Left ventricle myocardium inferior (tissue), 1 donor: Measurements from ENCODE around the gene PDK2. TPM values are rescaled to one million over a fixed set of nuclear protein-coding genes. Genes with fewer than 3 reads are reported as not detected.

Experiments used
- DNase-seq: peaks from one replicate; pipeline ENCODE4 v3.0.0-alpha.2; 2020
- H3K27ac ChIP-seq: fragments of 200-600 bp; replicated peaks from 2 replicates; pipeline ENCODE4 v1.8.0; 2021
- H3K27me3 ChIP-seq: fragments of 200-600 bp; 2 replicates; pipeline ENCODE4 v1.8.0; 2021; ENCODE audit warnings: low read depth
- H3K36me3 ChIP-seq: fragments of 200-600 bp; 2 replicates; pipeline ENCODE4 v1.8.0; 2021
- H3K4me1 ChIP-seq: fragments of 200-600 bp; 2 replicates; pipeline ENCODE4 v1.8.0; 2021
- H3K4me3 ChIP-seq: fragments of 200-600 bp; 2 replicates; pipeline ENCODE4 v1.8.0; 2021; ENCODE audit warnings: mild to moderate bottlenecking, moderate library complexity
- H3K9me3 ChIP-seq: fragments of 200-600 bp; replicated peaks from 2 replicates; pipeline ENCODE4 v1.8.0; 2021
- intact Hi-C: fragments of 100-400 bp; cut with micrococcal nuclease; formaldehyde crosslinking; loops from one replicate; pipeline ENCODE4 v1.11.0; 2022
- total RNA-seq: library from RNA; stranded (reverse); fragmentation: NEBNext Ultra II Directional; extraction: Animal tissue kit (Norgen Biotek cat#: 25700); gene quantifications from one replicate; pipeline ENCODE4 v1.2.1, GENCODE V29; 2021
- TF ChIP-seq, protein P1 (sequence below): fragments of 200-600 bp; IDR thresholded peaks from 2 replicates; pipeline ENCODE4 v1.8.0; 2021; ENCODE audit warnings: antibody characterized with exemption, mild to moderate bottlenecking, borderline replicate concordance
- donor health status: DM: no; HTN: yes; CAD: no; lungs with severe emphysema.

The PDK2 gene
- total RNA-seq, 1 donor from 2014 or later: 206 TPM

DNA sequence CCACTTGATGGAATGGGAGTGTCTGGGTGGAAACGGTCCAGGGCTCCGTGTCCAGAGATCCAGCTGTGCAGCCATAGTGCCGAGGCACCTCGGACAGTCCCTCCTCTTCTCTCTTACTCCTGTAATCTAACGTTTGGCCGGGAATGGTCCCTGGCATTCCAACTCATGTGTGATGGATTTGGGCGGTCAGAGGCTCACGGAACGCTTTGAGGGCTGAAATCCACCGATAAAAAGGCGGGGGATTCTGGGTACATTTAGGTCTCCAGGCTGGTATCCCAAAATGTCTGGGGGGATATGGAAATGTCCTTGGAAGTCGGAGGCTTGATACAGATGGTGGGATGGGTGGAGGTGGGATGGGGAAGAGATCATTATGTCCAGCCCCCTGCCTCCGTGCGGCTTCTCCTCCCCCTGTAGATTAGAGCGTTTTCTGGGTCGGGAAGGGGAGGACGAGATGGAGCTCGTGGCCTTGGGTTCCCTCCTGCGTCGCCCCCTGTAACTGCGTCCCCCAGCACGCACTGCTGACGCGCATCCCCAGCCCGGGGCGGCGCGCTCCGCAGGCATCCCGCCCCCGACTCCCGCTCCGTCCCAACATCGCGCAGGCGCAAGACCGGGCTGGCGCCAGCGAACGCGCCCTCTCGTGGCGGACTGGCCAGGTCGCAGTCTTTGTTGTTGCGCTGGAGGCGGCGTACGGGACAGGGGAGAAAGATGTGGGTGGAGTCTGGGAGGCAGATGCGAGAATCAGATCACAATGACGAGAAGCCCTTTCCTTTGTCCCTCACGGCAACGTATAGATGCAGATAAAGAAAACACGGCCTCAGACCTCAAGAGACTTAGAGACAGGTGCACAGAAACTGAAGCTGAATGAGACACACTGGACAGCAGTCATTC, 66.1 kb downstream of the PDK2 start:
- intact Hi-C loops: loop anchor here (10.0 kb wide), 1 partner anchor 66 kb away; the partner anchor contains the start of gene PDK2
- H3K4me1 ChIP-seq: peaks cover 39% of the 10 kb centered on the region
- H3K4me3 ChIP-seq: peak overlapping the region; percentile 75

More for the DNA sequence above, 66.1 kb downstream of the PDK2 start:
- TF ChIP-seq, protein P1, sequence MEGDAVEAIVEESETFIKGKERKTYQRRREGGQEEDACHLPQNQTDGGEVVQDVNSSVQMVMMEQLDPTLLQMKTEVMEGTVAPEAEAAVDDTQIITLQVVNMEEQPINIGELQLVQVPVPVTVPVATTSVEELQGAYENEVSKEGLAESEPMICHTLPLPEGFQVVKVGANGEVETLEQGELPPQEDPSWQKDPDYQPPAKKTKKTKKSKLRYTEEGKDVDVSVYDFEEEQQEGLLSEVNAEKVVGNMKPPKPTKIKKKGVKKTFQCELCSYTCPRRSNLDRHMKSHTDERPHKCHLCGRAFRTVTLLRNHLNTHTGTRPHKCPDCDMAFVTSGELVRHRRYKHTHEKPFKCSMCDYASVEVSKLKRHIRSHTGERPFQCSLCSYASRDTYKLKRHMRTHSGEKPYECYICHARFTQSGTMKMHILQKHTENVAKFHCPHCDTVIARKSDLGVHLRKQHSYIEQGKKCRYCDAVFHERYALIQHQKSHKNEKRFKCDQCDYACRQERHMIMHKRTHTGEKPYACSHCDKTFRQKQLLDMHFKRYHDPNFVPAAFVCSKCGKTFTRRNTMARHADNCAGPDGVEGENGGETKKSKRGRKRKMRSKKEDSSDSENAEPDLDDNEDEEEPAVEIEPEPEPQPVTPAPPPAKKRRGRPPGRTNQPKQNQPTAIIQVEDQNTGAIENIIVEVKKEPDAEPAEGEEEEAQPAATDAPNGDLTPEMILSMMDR: peak; percentile 95
- Histone ChIP-seq H3K9me3 (no peaks in the 10 kb centered on the region), H3K27me3 (no peaks in the 10 kb centered on the region), H3K36me3 (no peaks in the 10 kb centered on the region), H3K27ac (peak overlapping the region; percentile 76)
- peak; percentile 92 for DNase-seq

Other genes with a start within 250 kb of the PDK2 start
- 0.44 TPM for gene TAC4, start 247.3 kb upstream of the PDK2 start, total RNA-seq
- not detected for gene DLX4, start 126.2 kb upstream of the PDK2 start, total RNA-seq
- not detected for gene DLX3, start 100.1 kb upstream of the PDK2 start, total RNA-seq
- 17.0 TPM for gene ITGA3, start 39.2 kb upstream of the PDK2 start, total RNA-seq
- 1.6 TPM for gene SAMD14, start 34.8 kb downstream of the PDK2 start, total RNA-seq
- 33.0 TPM for gene PPP1R9B, start 55.3 kb downstream of the PDK2 start, total RNA-seq
- 137 TPM for gene SGCA, start 70.7 kb downstream of the PDK2 start, total RNA-seq
- 45.8 TPM for gene COL1A1, start 106.3 kb downstream of the PDK2 start, total RNA-seq
- gene TMEM92, start 179.1 kb downstream of the PDK2 start, total RNA-seq: not detected